Mucosa of descending colon (tissue), 3 donors: ENCODE results near the gene CELF4. TPM values are rescaled to one million over a fixed set of nuclear protein-coding genes. Genes with fewer than 3 reads are reported as not detected.

Experiments
- ATAC-seq: fragments of 200-7000 bp; cut with Tn5 transposase; one replicate; pipeline ENCODE4 v1.9.1; 2020; ENCODE audit warnings: mild to moderate bottlenecking, moderate library complexity
- DNase-seq, 3 donors: peaks; one replicate each; pipeline ENCODE4 v3.0.0-alpha.2; 2020
- H3K36me3 ChIP-seq: fragments of 200-600 bp; one replicate; pipeline ENCODE4 v1.8.0; 2021; ENCODE audit warnings: low read depth, mild to moderate bottlenecking
- H3K4me1 ChIP-seq: fragments of 200-600 bp; one replicate; pipeline ENCODE4 v1.8.0; 2021; ENCODE audit warnings: low read depth, mild to moderate bottlenecking
- H3K4me3 ChIP-seq: fragments of 200-600 bp; one replicate; pipeline ENCODE4 v1.8.0; 2021; ENCODE audit warnings: mild to moderate bottlenecking
- H3K9me3 ChIP-seq: fragments of 200-600 bp; one replicate; pipeline ENCODE4 v1.8.0; 2021; ENCODE audit warnings: mild to moderate bottlenecking
- CTCF ChIP-seq: fragments of 200-600 bp; IDR thresholded peaks from one replicate; pipeline ENCODE4 v1.8.0; 2022; ENCODE audit warnings: antibody characterized with exemption, mild to moderate bottlenecking
- intact Hi-C, 2 donors: fragments of 100-400 bp; cut with DNase I in 1 of 2; cut with micrococcal nuclease in 1 of 2; formaldehyde crosslinking; loops; one replicate each; pipeline versions ENCODE4 v1.11.0 to v1.11.1; 2022; cut with DNase I, micrococcal nuclease
- total RNA-seq, 3 donors: library from RNA; stranded (reverse); fragmentation: NEBNext Ultra II Directional in 2 of 3; extraction: Animal tissue kit (Norgen Biotek cat#: 25700) in 2 of 3; gene quantifications; one replicate each; pipeline versions ENCODE4 v1.2.1 to v1.2.4, GENCODE V29; 2021 to 2023
- donor health status: DM: no; HTN: no; CAD: no; lungs with moderate emphysema.
- donor health status: DM: no; HTN: no; CAD: no.
- donor health status: DM: no; HTN: yes; CAD: no.

The CELF4 gene
- total RNA-seq, 3 donors from 2014 or later, result 0.32 to 4.4 (median 0.72) TPM

GRCh38 chr18:37266290-37266689 lies 299.3 kb downstream of the CELF4 start:
- Histone ChIP-seq H3K4me1 (no peaks in the 10 kb centered on the region), H3K9me3 (no peaks in the 10 kb centered on the region), H3K36me3 (no peaks in the 10 kb centered on the region)

DNA sequence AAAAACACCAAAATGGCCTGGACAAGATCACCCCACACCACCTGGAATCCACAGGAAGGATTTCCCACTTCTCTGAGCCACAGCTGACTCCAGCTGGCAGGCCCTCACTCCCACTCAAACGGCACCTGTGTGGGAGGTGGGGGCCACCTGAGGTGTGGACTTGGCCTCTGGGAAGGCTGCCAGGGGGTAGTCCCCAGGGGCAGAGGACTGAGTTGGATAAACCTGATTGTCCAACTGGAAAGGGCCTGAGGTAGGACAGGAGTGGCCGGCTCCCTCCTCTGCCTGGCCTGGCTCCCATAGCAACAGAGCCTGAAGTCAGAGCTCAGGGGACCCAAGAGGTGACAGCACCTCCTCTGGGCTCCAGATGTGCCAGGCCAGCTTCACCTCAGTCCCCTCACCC lies 300.2 kb downstream of the CELF4 start:
- no peak for DNase-seq
- ATAC-seq, result no peak
- H3K4me1 ChIP-seq, result no peaks in the 10 kb centered on the region
- H3K9me3 ChIP-seq, result no peaks in the 10 kb centered on the region
- H3K4me3 ChIP-seq, result no peak overlapping the region
- TF ChIP-seq CTCF, result no peak
- intact Hi-C loops, result no loop called here
- H3K36me3 ChIP-seq, result no peaks in the 10 kb centered on the region

More at GRCh38 chr18:37266290-37266689, 299.3 kb downstream of the CELF4 start:
- no peak for ATAC-seq
- TF ChIP-seq CTCF, result no peak
- DNase-seq, result no peak
- intact Hi-C loops, result no loop called here
- no peak overlapping the region for H3K4me3 ChIP-seq

DNA sequence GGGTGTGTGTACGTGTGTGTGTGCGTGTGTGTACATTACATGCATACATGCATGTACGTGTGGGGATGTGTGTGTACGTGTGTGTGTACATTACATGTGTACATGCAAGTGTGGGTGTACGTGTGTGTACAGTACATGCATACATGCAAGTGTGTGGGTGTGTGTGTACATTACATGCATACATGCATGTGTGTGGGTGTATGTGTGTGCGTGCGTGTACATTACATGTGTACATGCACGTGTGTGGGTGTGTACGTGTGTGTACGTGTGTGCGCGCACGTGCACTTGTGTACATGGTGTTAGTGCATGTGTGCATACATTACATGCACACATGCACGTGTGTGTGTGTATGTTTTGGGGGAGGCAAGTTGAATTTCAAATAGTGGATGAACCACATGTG lies 300.6 kb downstream of the CELF4 start:
- H3K4me3 ChIP-seq, result no peak overlapping the region
- DNase-seq (no peak), ATAC-seq (no peak)
- no peaks in the 10 kb centered on the region for H3K9me3 ChIP-seq
- no peaks in the 10 kb centered on the region for H3K4me1 ChIP-seq
- intact Hi-C loops, result no loop called here
- H3K36me3 ChIP-seq, result no peaks in the 10 kb centered on the region
- TF ChIP-seq CTCF, result no peak

DNA sequence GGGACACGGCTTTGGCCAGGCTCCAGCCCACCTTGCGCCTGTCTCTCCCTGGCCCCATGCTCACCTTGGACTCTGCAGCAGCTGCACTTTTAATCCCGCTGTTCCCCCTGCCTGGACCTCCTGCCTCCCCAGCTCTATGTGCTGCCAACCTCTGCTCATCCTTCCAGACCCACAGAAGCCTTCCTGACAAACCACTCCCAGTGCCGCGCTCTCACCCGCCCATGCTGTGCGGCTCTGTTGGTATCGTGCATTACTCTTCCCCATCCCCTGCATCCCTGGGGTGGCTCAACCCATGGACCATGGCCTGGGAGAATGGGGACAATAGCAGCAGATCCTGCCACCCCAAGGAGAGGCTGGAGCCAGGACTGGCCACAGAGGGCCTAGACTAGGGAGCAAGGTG lies 303.6 kb downstream of the CELF4 start:
- Histone ChIP-seq H3K4me1 (no peaks in the 10 kb centered on the region), H3K4me3 (no peak overlapping the region), H3K9me3 (no peaks in the 10 kb centered on the region), H3K36me3 (no peaks in the 10 kb centered on the region)
- TF ChIP-seq CTCF, result no peak
- intact Hi-C loops, result no loop called here
- no peak for ATAC-seq
- no peak for DNase-seq

DNA sequence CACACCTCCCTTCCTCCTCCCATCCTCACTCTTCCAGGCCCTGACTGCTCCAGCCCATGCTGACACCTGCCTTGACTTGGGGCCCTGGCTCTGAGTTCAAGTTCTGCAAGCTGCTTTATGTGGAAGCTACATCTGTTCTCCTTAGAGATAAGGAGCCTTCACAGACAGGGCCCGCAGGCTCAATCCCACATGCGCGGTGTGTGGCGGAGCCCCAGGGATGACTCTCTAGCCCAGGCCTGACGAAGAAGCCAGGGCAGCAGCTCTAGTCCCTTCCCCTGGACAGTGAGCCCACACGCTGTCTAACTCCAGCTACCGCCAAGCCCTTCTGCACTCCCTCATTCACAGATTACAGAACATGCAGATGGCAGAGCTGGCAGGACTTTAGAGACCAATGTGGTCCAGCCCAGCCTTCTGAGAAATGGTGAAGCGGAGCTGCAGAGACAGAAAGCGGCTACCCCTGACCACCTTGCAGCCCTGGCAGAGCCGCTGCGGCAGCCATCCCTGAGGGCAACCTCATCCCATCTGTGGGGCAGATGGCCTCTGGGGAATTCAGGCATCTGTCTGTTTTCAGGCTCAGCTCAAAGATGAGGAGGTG lies 304.3 kb downstream of the CELF4 start:
- H3K4me1 ChIP-seq, result no peaks in the 10 kb centered on the region
- H3K36me3 ChIP-seq, result no peaks in the 10 kb centered on the region
- no peak for ATAC-seq
- intact Hi-C loops, result no loop called here
- H3K4me3 ChIP-seq, result no peak overlapping the region
- TF ChIP-seq CTCF, result no peak
- H3K9me3 ChIP-seq, result no peaks in the 10 kb centered on the region
- DNase-seq, result no peak
